Measurements from ENCODE around the gene SETBP1. TPM values are rescaled to one million over a fixed set of nuclear protein-coding genes. Genes with fewer than 3 reads are reported as not detected.

The SETBP1 gene
- total and polyA plus RNA-seq, 9 of the 15 experiments (the other 6 are each of a cell fraction or from before 2014, with no cell fraction given): under 0.01 to 0.13 (median 0.04) TPM

- Histone ChIP-seq H3K9me3 (replicated peaks; ENCODE audit: control insufficient read depth, insufficient read depth, low read depth, low read length) (no peaks in the 10 kb centered on the region), H3K4me1 (replicated peaks in 1 of 2; ENCODE audit: control insufficient read depth in 2 of 2, insufficient read depth in 2 of 2, low read length in 2 of 2) (no peaks in the 10 kb centered on the region), H4K20me1 (replicated peaks; ENCODE audit: control insufficient read depth, insufficient read depth, low read length) (no peaks in the 10 kb centered on the region), H3K27ac (ENCODE audit: extremely low read depth, low read depth, low read length) (no peak overlapping the region), H3K9ac (ENCODE audit: insufficient read depth in 1 of 2, low read depth in 2 of 2, low read length in 2 of 2) (no peak overlapping the region), H3K27me3 (ENCODE audit: control insufficient read depth in 2 of 2, insufficient read depth in 2 of 2, low read length in 2 of 2) (peaks cover 0 to 1% of the 10 kb centered on the region in 2 experiments; a peak in 1 of 5 replicates), H2AFZ (ENCODE audit: low read depth, low read length) (no peak overlapping the region), H3K4me3 (no peak overlapping the region), H3K79me2 (ENCODE audit: control insufficient read depth, insufficient read depth, low read length) (no peaks in the 10 kb centered on the region), H3K4me2 (ENCODE audit: insufficient read depth, low read length) (no peak overlapping the region), H3K9me1 (ENCODE audit: control insufficient read depth, insufficient read depth, low read length) (no peaks in the 10 kb centered on the region), H3K36me3 (ENCODE audit: control insufficient read depth, insufficient read depth, low read length) (no peaks in the 10 kb centered on the region)
- POLR2A ChIA-PET: no interaction called here
- CTCF ChIA-PET (ENCODE audit: low intra/inter-chr PET ratio): no interaction called here
- 15% methylated on average over 1 of the region's 1 CpG for WGBS (ENCODE audit: insufficient coverage, low coverage, missing lambda C conversion rate)
- no peak for TF ChIP-seq USF2 (CRISPR knock-in tag; IDR thresholded peaks at IDR 0.05)
- FAIRE-seq (no peak), ATAC-seq (no peak), DNase-seq (ENCODE audit: extremely low read depth in 1 of 4, low spot score in 3 of 4) (no peak)
- in situ Hi-C loops (cut with MboI): no loop called here
- intact Hi-C loops (cut with micrococcal nuclease): no loop called here
- BruUV-seq (replicated peaks): no TSS peak
Measured at GRCh38 chr18:44773640-44774155, 93.0 kb downstream of the SETBP1 start.

- intact Hi-C loops (cut with micrococcal nuclease): no loop called here
- Histone ChIP-seq H3K4me1 (replicated peaks in 1 of 2; ENCODE audit: control insufficient read depth in 2 of 2, insufficient read depth in 2 of 2, low read length in 2 of 2) (no peaks in the 10 kb centered on the region), H3K9me3 (replicated peaks; ENCODE audit: control insufficient read depth, insufficient read depth, low read depth, low read length) (no peaks in the 10 kb centered on the region), H3K9me1 (ENCODE audit: control insufficient read depth, insufficient read depth, low read length) (no peaks in the 10 kb centered on the region), H3K36me3 (ENCODE audit: control insufficient read depth, insufficient read depth, low read length) (no peaks in the 10 kb centered on the region), H3K27ac (ENCODE audit: extremely low read depth, low read depth, low read length) (no peak overlapping the region), H3K27me3 (ENCODE audit: control insufficient read depth in 2 of 2, insufficient read depth in 2 of 2, low read length in 2 of 2) (peaks cover 0 to 5% of the 10 kb centered on the region in 2 experiments; a peak in 1 of 5 replicates), H3K4me3 (no peak overlapping the region), H4K20me1 (replicated peaks; ENCODE audit: control insufficient read depth, insufficient read depth, low read length) (no peaks in the 10 kb centered on the region), H2AFZ (ENCODE audit: low read depth, low read length) (no peak overlapping the region), H3K9ac (ENCODE audit: insufficient read depth in 1 of 2, low read depth in 2 of 2, low read length in 2 of 2) (no peak overlapping the region), H3K4me2 (ENCODE audit: insufficient read depth, low read length) (no peak overlapping the region), H3K79me2 (ENCODE audit: control insufficient read depth, insufficient read depth, low read length) (no peaks in the 10 kb centered on the region)
- TF ChIP-seq PYGO2 (tag; IDR thresholded peaks at IDR 0.05) (no peak), FOXP4 (CRISPR knock-in tag; IDR thresholded peaks at IDR 0.05; ENCODE audit: borderline replicate concordance) (no peak), ATF3 (IDR thresholded peaks at IDR 0.05) (no peak), ATF3 (CRISPR knock-in tag; conservative IDR thresholded peaks at IDR 0.05) (no peak), MYC (IDR thresholded peaks at IDR 0.05; ENCODE audit: low read depth, low read length) (no peak), MYC (CRISPR knock-in tag; IDR thresholded peaks at IDR 0.05; ENCODE audit: borderline replicate concordance, low read depth) (no peak), EGR1 (conservative IDR thresholded peaks at IDR 0.05) (peak; percentile 60)
- FAIRE-seq: no peak
- WGBS (ENCODE audit: insufficient coverage, low coverage, missing lambda C conversion rate): 0% methylated on average over 3 of the region's 3 CpGs
- DNase-seq (ENCODE audit: extremely low read depth in 1 of 4, low spot score in 3 of 4): no peak
- ATAC-seq: no peak
- ChIA-PET POLR2A (no interaction called here), CTCF (ENCODE audit: low intra/inter-chr PET ratio) (no interaction called here)
- in situ Hi-C loops (cut with MboI): no loop called here
- no TSS peak for BruUV-seq (replicated peaks)
Measured at GRCh38 chr18:44774191-44774590, 93.5 kb downstream of the SETBP1 start.
